Measurements from ENCODE around the gene SULT1A1.

DNA sequence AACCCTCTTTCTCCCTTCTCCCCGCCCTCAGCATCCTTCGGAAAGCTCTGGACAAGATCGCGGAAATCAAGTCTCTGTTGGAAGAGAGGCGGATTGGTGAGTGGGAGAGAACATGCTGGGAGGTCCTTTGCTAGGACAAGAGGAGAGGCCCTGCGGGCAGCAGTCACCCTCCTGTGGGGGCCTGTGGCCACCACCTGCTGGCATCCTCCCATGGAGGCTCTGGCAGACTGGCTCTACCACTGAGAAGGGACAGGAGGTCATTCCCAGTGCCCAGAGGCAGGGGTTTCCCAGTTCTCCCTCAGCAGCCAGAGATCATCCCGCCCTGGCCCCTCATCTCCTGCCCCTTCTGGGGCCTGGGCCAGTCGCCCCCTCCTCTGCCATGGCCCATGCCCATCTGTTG lies 20.8 kb downstream of the SULT1A1 start:
- no peak for TF ChIP-seq EZH2 (IDR thresholded peaks at IDR 0.05)
- no peak for TF ChIP-seq POLR2AphosphoS5 (IDR thresholded peaks at IDR 0.05; ENCODE audit: borderline replicate concordance, low read depth, low read length)
